SK-N-SH (cell line): ENCODE measurements around the gene SPATA12. TPM values are rescaled to one million over a fixed set of nuclear protein-coding genes. Genes with fewer than 3 reads are reported as not detected.

ENCODE experiments used
- CTCF ChIA-PET: fragments of 300-600, 350-600 bp; formaldehyde crosslinking; extraction: SDS; loops from one replicate; lab custom pipeline; 2021; lab: Yijun Ruan, JAX
- POLR2A ChIA-PET: fragments of 350-600 bp; sonication (Branson Sonifier 250); formaldehyde crosslinking; extraction: SDS; loops from one replicate; lab custom pipeline; 2020; ENCODE audit warnings: antibody characterized with exemption, inconsistent platforms; lab: Yijun Ruan, JAX
- DNase-seq: peaks from one replicate; pipeline ENCODE4 v3.0.0; 2012
- H2AFZ ChIP-seq: fragments of 200-600 bp; sonication (generic); 2 replicates; pipeline ENCODE4 v1.8.1; 2016; ENCODE audit warnings: antibody characterized with exemption, mild to moderate bottlenecking, low read depth
- H3F3A ChIP-seq: fragments of 200-600 bp; sonication (generic); replicated peaks from 2 replicates; pipeline ENCODE3; 2016; ENCODE audit warnings: antibody characterized with exemption, mild to moderate bottlenecking; ENCODE audit not compliant: insufficient read depth
- H3K27ac ChIP-seq, 2 experiments: fragments of 200-500 bp in 1 of 2; fragments of 200-600 bp in 1 of 2; sonication (Bioruptor generic) in 1 of 2; sonication (generic), shearing (Covaris generic) in 1 of 2; 2 replicates each; pipeline versions ENCODE4 v1.5.1 to v1.6.1; 2014 to 2016; ENCODE audit warnings: low read depth in 2 of 2, inconsistent platforms in 1 of 2, low read length in 1 of 2, mild to moderate bottlenecking in 1 of 2, mixed read lengths in 1 of 2
- H3K27me3 ChIP-seq: fragments of 200-600 bp; sonication (generic), shearing (Covaris generic); 2 replicates; pipeline ENCODE4 v1.6.1; 2016; ENCODE audit warnings: mixed run types; ENCODE audit not compliant: insufficient read depth
- H3K36me3 ChIP-seq, 2 experiments: fragments of 200-500 bp in 1 of 2; fragments of 200-600 bp in 1 of 2; sonication (Bioruptor generic) in 1 of 2; sonication (generic) in 1 of 2; replicated peaks in 1 of 2; 2 replicates each; pipeline versions ENCODE3 to v1.5.1; 2014 to 2016; ENCODE audit warnings: low read length in 1 of 2, mild to moderate bottlenecking in 1 of 2; ENCODE audit not compliant: insufficient read depth in 2 of 2, control insufficient read depth in 1 of 2
- H3K4me1 ChIP-seq, 2 experiments: fragments of 200-500 bp in 1 of 2; fragments of 200-600 bp in 1 of 2; sonication (Bioruptor generic) in 1 of 2; sonication (generic), shearing (Covaris generic) in 1 of 2; 2 replicates each; pipeline versions ENCODE4 v1.5.1 to v1.6.1; 2014 to 2016; ENCODE audit warnings: low read depth in 1 of 2, low read length in 1 of 2, mixed run types in 1 of 2; ENCODE audit not compliant: insufficient read depth in 2 of 2, control insufficient read depth in 1 of 2
- H3K4me2 ChIP-seq: fragments of 200-600 bp; sonication (generic), shearing (Covaris generic); 2 replicates; pipeline ENCODE4 v1.6.1; 2017; ENCODE audit warnings: mixed run types
- H3K4me3 ChIP-seq, 2 experiments: fragments of 200-500 bp in 1 of 2; fragments of 200-600 bp in 1 of 2; sonication (Bioruptor generic) in 1 of 2; sonication (generic), shearing (Covaris generic) in 1 of 2; 2 replicates each; pipeline versions ENCODE4 v1.5.1 to v1.8.1; 2014 to 2016; ENCODE audit warnings: low read depth in 2 of 2, inconsistent platforms in 1 of 2, low read length in 1 of 2, mild to moderate bottlenecking in 1 of 2, mixed read lengths in 1 of 2, moderate library complexity in 1 of 2
- H3K79me2 ChIP-seq: fragments of 200-600 bp; sonication (generic); 2 replicates; pipeline ENCODE4 v1.8.1; 2017; ENCODE audit warnings: mild to moderate bottlenecking; ENCODE audit not compliant: insufficient read depth
- H3K9ac ChIP-seq: fragments of 200-600 bp; sonication (generic); 2 replicates; pipeline ENCODE4 v1.6.1; 2017; ENCODE audit warnings: mixed run types
- H3K9me2 ChIP-seq: fragments of 200-600 bp; sonication (generic); 2 replicates; pipeline ENCODE4 v1.6.1; 2017; ENCODE audit warnings: mixed run types
- H3K9me3 ChIP-seq: fragments of 200-600 bp; sonication (generic); 2 replicates; pipeline ENCODE4 v1.6.1; 2017; ENCODE audit warnings: mixed run types, mild to moderate bottlenecking, moderate library complexity
- H4K20me1 ChIP-seq: fragments of 200-600 bp; sonication (generic); 2 replicates; pipeline ENCODE4 v1.6.1; 2017; ENCODE audit warnings: mild to moderate bottlenecking, mixed run types; ENCODE audit not compliant: insufficient read depth
- CHD2 ChIP-seq: fragments of 150-350 bp; IDR thresholded peaks from 2 replicates; pipeline ENCODE4 v1.6.1; 2018; ENCODE audit warnings: low read length; ENCODE audit not compliant: partially characterized antibody
- EP300 ChIP-seq, 2 experiments: IDR thresholded peaks; 2 replicates each; pipeline versions ENCODE4 v1.4.0 to v1.6.1; 2012; ENCODE audit warnings: borderline replicate concordance in 1 of 2, low read depth in 1 of 2, low read length in 1 of 2
- EZH2phosphoT487 ChIP-seq: fragments of 200-600 bp; sonication (generic); IDR thresholded peaks from 2 replicates; pipeline ENCODE4 v1.6.1; 2017; ENCODE audit warnings: low read depth, mixed run types, mild to moderate bottlenecking, antibody characterized with exemption, moderate library complexity, borderline replicate concordance
- FOSL2 ChIP-seq: IDR thresholded peaks from 2 replicates; pipeline ENCODE4 v1.4.0; 2012; ENCODE audit warnings: low read depth, mild to moderate bottlenecking, moderate library complexity, borderline replicate concordance
- FOXM1 ChIP-seq: IDR thresholded peaks from 2 replicates; pipeline ENCODE4 v1.4.0; 2012; ENCODE audit warnings: low read depth, mild to moderate bottlenecking
- GABPA ChIP-seq: IDR thresholded peaks from 2 replicates; pipeline ENCODE4 v1.4.0; 2012; ENCODE audit warnings: low read depth, mild to moderate bottlenecking
- GATA2 ChIP-seq: sonication (generic); formaldehyde crosslinking; IDR thresholded peaks from 2 replicates; pipeline ENCODE4 v1.5.0; 2020; ENCODE audit warnings: mild to moderate bottlenecking, missing genetic modification reagents
- JUND ChIP-seq: IDR thresholded peaks from 2 replicates; pipeline ENCODE4 v1.4.0; 2012
- MXI1 ChIP-seq: IDR thresholded peaks from 2 replicates; pipeline ENCODE4 v1.6.1; 2012; ENCODE audit warnings: mild to moderate bottlenecking, low read depth, low read length, improper control_type of control experiment
- NFIC ChIP-seq: IDR thresholded peaks from 2 replicates; pipeline ENCODE4 v1.4.0; 2012; ENCODE audit warnings: borderline replicate concordance
- PBX3 ChIP-seq: IDR thresholded peaks from 2 replicates; pipeline ENCODE4; 2012
- POLR2AphosphoS5 ChIP-seq: IDR thresholded peaks from 2 replicates; pipeline ENCODE4 v1.6.1; 2012; ENCODE audit warnings: low read depth, low read length
- RFX5 ChIP-seq: IDR thresholded peaks from 2 replicates; pipeline ENCODE4 v1.6.1; 2012; ENCODE audit warnings: mild to moderate bottlenecking, improper control_type of control experiment, low read length
- SMC3 ChIP-seq: IDR thresholded peaks from 2 replicates; pipeline ENCODE4 v1.6.1; 2012; ENCODE audit warnings: low read depth, low read length, improper control_type of control experiment
- TEAD4 ChIP-seq: IDR thresholded peaks from 2 replicates; pipeline ENCODE4 v1.4.0; 2012; ENCODE audit warnings: mild to moderate bottlenecking, borderline replicate concordance; ENCODE audit not compliant: insufficient read depth
- YY1 ChIP-seq: IDR thresholded peaks from 2 replicates; pipeline ENCODE4 v1.4.0; 2012; ENCODE audit warnings: low read depth, mild to moderate bottlenecking
- WGBS: methylation state at CpG from one replicate; pipeline ENCODE4 v1.1.6; 2017; ENCODE audit warnings: low lambda C conversion rate; 5-methylcytosine and 5-hydroxymethylcytosine counted together
- polyA plus RNA-seq, 3 experiments: library from polyadenylated mRNA; depleted of rRNA; stranded (reverse); fragments of >200 nt; gene quantifications; 2 replicates each; pipeline ENCODE4 v1.2.3, GENCODE V29; 2012
- TF ChIP-seq, protein P1 (sequence below): IDR thresholded peaks from 2 replicates; pipeline ENCODE4 v1.6.1; 2012; ENCODE audit warnings: mild to moderate bottlenecking, low read depth, low read length, moderate library complexity

SPATA12 gene
- polyA plus RNA-seq, 1 of the 3 experiments (the other 2 are of a cell fraction), result 0.33 TPM

DNA sequence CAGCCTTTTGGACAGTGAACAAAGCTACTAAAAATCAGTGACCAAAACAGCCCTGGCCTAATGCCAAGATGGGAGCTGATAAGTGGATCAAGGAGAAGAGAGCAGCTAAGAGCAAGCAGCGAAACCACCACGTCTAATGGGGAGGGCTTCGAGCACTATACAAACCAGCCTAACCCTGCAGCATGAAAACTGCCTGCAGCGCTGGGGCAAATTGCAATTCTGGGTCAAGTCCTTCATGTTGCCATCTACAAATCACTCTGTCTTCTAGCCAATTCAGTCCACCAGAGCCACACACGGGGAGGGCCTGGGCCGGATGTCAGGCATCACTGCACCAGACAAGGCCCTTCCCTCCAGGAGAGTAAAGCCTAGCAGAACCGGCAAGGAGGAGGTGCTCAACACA, 30.5 kb upstream of the SPATA12 start:
- no peak overlapping the region for H3K4me3 ChIP-seq
- CTCF ChIA-PET, result interaction anchor here (0.8 to 1.4 kb wide), 2 partner anchors 41 to 88 kb away, joined by 3 to 4 read pairs; no protein-coding TSS in a partner anchor

GRCh38 chr3:57030721-57031120, 29.7 kb upstream of the SPATA12 start:
- Histone ChIP-seq H3K4me1 (peaks cover 0 to 13% of the 10 kb centered on the region in 2 experiments; a peak in 2 of 4 replicates), H3K4me2 (no peak overlapping the region), H4K20me1 (no peaks in the 10 kb centered on the region), H3K27me3 (no peaks in the 10 kb centered on the region), H3K79me2 (no peaks in the 10 kb centered on the region), H3K9me3 (no peaks in the 10 kb centered on the region), H3K4me3 (no peak overlapping the region), H3K36me3 (no peaks in the 10 kb centered on the region), H3K27ac (peak overlapping the region in 1 of 2 experiments; percentile 62; a peak in 1 of 4 replicates), H3K9ac (no peak overlapping the region), H2AFZ (no peak overlapping the region), H3K9me2 (no peaks in the 10 kb centered on the region), H3F3A (no peaks in the 10 kb centered on the region)
- CTCF ChIA-PET, result interaction anchor here (1.1 to 1.4 kb wide), 2 partner anchors 35 to 42 kb away, joined by 3 read pairs; no protein-coding TSS in a partner anchor
- no peak for TF ChIP-seq YY1
- TF ChIP-seq, protein P1, sequence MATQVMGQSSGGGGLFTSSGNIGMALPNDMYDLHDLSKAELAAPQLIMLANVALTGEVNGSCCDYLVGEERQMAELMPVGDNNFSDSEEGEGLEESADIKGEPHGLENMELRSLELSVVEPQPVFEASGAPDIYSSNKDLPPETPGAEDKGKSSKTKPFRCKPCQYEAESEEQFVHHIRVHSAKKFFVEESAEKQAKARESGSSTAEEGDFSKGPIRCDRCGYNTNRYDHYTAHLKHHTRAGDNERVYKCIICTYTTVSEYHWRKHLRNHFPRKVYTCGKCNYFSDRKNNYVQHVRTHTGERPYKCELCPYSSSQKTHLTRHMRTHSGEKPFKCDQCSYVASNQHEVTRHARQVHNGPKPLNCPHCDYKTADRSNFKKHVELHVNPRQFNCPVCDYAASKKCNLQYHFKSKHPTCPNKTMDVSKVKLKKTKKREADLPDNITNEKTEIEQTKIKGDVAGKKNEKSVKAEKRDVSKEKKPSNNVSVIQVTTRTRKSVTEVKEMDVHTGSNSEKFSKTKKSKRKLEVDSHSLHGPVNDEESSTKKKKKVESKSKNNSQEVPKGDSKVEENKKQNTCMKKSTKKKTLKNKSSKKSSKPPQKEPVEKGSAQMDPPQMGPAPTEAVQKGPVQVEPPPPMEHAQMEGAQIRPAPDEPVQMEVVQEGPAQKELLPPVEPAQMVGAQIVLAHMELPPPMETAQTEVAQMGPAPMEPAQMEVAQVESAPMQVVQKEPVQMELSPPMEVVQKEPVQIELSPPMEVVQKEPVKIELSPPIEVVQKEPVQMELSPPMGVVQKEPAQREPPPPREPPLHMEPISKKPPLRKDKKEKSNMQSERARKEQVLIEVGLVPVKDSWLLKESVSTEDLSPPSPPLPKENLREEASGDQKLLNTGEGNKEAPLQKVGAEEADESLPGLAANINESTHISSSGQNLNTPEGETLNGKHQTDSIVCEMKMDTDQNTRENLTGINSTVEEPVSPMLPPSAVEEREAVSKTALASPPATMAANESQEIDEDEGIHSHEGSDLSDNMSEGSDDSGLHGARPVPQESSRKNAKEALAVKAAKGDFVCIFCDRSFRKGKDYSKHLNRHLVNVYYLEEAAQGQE, result no peak
- no peak for TF ChIP-seq FOSL2
- no peak for TF ChIP-seq TEAD4
- no peak for TF ChIP-seq PBX3
- TF ChIP-seq RFX5, result no peak
- TF ChIP-seq EP300 (IDR thresholded peaks at IDR 0.05; ENCODE audit: borderline replicate concordance in 1 of 2, low read depth in 1 of 2, low read length in 1 of 2), result no peak
- no peak for TF ChIP-seq JUND
- TF ChIP-seq GABPA, result no peak
- TF ChIP-seq SMC3, result no peak
- TF ChIP-seq MXI1, result no peak
- TF ChIP-seq POLR2AphosphoS5, result no peak
- no peak for TF ChIP-seq CHD2
- no peak for TF ChIP-seq GATA2 (CRISPR knock-in tag)
- DNase-seq, result no peak
- WGBS, result 97% methylated on average over 3 of the region's 3 CpGs
- POLR2A ChIA-PET, result no interaction called here

More for the DNA sequence above, 30.5 kb upstream of the SPATA12 start:
- no peak overlapping the region for H3K9ac ChIP-seq
- TF ChIP-seq FOXM1 (no peak), GATA2 (CRISPR knock-in tag) (peak; percentile 39; the same call in 1 of the 2 replicates), NFIC (peak; percentile 48), GABPA (no peak), EZH2phosphoT487 (no peak), CHD2 (peak; percentile 10), SMC3 (peak; percentile 10; the same call in 1 of the 2 replicates)
- H3K9me2 ChIP-seq, result no peaks in the 10 kb centered on the region
- no peaks in the 10 kb centered on the region for H3K27me3 ChIP-seq
- H3K36me3 ChIP-seq, result no peaks in the 10 kb centered on the region
- no peaks in the 10 kb centered on the region for H3F3A ChIP-seq
- no peaks in the 10 kb centered on the region for H3K79me2 ChIP-seq
- H4K20me1 ChIP-seq, result no peaks in the 10 kb centered on the region
- H2AFZ ChIP-seq, result no peak overlapping the region
- POLR2A ChIA-PET, result no interaction called here
- H3K4me1 ChIP-seq, result peaks cover 0 to 13% of the 10 kb centered on the region in 2 experiments; a peak in 2 of 4 replicates
- H3K9me3 ChIP-seq, result no peaks in the 10 kb centered on the region
- no peak overlapping the region for H3K4me2 ChIP-seq
- peak overlapping the region in 1 of 2 experiments; percentile 62; a peak in 1 of 4 replicates for H3K27ac ChIP-seq
- 68% methylated on average over 7 of the region's 7 CpGs for WGBS
- peak; percentile 67 for DNase-seq
